ENCODE results near the gene ABI2.

Gene ABI2

DNA sequence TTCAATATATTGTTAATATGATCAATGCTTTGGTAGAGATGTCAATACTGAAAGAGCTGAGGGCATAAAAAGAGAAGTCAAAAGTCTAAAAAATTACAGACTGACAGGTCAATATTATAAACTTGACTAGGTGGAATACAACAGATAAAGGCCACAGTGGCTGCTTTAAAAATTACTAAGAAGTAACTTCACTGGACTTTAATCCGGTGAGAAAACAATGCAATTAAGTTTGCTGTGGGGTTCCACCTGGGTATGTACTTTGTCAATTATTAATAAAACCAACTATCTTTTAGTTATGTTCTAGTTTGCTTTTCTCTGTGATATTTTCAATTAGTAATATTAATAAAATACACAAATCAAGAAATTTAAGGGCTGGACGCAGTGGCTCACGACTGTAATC lies 162.2 kb downstream of the ABI2 start:
- DNase-seq = no peak

DNA sequence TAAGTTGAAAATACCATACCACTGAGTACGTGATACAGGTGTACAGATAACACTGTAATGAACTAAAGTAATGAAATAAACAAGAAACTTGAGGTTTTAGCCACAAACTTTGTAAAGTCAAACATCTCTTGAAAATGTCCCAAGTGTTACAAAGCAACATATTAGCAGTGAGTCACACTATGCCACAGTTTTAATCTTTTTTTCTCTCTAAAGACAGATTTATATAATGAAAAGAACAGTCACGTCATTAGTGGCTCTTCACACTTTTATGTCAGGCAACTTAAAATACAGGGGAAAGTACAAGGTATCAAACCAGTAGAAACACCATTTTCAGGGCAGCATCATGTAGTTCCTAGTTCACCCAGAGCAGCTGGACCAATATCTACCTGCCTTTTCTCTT lies 164.8 kb downstream of the ABI2 start:
- DNase-seq = no peak

Data from fibroblast of skin of right quadriceps (primary cell).